ENCODE measurements around the gene RAB3D.
A peak's percentile ranks its signal among the peaks of the same experiment; 100 is the strongest.

The RAB3D gene

DNA sequence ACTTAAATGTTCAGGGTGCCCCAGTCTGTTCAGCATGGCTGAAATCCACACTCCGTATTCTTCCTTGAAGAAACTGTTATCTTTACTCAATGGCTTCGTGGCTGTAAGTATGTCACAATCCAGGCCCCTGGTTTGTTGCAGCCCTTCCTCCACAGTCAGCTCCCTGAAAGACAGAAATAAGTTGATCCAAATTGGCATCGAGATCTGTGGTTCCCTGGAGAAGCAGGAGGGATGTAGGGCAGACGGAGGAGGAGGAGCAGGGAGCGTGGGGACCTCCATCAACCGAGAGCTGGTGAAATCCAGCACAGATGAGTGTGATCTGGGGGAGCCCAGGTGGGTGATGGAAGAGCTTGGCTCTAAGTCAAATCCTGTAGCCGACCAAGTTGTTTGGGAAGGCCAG is 43.2 kb downstream of the RAB3D start:
- DNase-seq (ENCODE audit: low read depth, low spot score) = no peak

DNA sequence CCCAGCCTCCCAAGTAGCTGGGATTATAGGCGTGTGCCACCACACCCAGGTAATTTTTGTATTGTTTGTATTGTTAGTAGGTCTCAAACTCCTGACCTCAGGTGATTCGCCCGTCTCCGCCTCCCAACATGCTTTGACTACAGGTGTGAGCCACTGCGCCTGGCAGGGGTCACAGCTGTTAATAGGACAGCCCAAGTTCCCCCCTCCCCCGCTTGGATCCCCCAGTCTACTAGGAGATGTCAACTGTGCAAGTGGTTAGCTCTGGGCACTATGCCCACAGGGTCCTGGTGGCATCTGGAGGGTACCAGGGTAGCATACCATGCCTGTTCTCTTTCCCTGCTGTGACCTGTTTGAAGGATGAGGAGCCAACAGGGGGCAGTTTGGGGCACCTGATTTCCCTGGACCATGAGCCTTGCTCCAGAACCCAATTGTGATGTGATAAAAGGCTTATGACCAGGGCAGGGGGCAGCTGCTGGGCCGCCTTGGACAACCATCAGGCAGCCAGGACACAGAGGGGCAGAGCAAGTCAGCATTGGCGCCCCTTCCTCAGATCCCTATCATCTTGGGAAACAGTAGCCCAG is 43.7 kb downstream of the RAB3D start, which contains the start of gene TSPAN16:
Gene TSPAN16 (plus strand): TSS at position 496 of the 581 bp plus-strand sequence. CDS start 138 bp downstream, outside the sequence.
- DNase-seq (ENCODE audit: low read depth, low spot score) = no peak

DNA sequence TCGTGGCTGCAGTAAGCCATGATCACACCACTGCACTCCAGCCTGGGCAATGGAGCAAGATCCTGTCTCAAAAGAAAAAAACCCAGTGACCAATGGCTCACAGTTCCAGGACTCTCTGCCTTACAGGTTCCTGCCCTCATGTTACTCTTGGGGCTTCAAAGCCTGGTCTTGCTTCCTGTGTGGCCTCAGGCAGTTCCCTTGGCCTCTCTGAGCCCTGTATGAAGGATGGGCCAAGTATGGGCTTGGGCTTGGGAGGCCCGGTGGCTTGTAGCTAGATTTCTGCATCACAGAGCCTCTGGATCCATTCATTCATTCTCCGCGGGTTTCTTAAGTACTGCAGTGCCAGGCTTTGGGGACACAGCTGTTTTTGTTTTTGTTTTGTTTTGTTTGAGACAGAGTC is 44.3 kb downstream of the RAB3D start:
- DNase-seq (ENCODE audit: low read depth, low spot score) = no peak

DNA sequence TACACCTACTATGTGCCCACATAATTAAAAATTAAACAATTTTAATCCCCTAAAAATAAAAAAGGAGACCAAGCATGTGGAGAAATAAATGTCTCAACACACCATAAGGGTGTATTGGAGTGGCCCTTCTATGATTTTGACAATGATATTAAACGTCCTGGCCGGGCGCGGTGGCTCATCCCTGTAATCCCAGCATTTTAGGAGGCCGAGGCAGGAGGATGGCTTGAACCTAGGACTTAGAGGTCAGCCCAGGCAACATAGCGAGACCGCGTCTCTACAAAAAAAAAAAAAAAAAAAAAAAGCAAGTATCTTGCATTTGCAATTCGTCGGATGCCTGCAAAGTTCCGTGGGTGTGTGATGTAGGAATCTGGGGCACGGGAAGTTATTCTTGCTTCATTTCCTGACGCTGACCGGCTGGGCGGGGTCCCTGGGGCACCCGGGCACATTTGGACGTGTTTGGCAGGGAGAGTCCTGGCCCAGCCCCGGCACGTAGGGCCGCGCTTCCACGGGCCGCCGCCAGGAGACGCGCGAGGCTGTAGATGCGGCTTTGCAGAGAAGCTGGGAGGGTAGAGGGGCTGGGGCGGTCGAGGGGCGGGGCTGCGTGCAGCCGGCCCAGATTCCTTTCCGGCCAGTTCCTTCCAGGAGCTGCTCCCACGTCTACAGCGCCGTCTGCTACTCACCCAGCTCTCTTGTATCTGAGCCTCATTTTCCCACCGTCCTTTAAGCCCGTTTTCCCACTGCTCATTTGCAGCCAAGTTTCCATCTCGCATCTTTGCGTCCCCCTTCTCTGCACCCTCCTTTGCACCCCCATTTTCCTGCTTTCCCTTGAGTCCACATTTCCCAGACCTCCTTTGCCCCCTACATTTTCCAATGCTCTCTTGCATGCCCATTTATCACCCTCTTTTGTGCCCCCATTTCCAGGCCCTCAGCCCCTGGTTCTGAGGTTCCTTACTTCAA is 45.7 kb downstream of the RAB3D start:
- DNase-seq (ENCODE audit: low read depth, low spot score) = peak; percentile 59

DNA sequence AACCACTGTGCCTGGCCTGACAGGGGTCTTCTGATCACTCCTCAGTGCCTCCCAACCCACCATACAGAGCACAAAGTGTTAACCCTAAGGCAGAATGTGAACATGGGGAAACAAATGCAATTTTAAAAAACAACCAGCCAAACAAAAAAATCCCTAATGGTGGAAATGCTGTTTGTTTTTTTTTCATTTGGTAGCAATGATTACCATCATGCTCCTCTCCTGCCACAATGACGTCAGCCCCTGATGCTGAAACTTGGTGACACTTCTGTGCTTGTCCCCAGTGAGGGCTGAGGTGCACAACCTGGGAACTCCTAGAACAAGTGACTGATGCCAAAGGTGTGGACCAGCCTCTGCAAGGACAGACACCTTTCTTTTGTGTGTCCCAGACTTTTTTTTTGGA is 47.5 kb downstream of the RAB3D start:
- no peak for DNase-seq (ENCODE audit: low read depth, low spot score)

DNA sequence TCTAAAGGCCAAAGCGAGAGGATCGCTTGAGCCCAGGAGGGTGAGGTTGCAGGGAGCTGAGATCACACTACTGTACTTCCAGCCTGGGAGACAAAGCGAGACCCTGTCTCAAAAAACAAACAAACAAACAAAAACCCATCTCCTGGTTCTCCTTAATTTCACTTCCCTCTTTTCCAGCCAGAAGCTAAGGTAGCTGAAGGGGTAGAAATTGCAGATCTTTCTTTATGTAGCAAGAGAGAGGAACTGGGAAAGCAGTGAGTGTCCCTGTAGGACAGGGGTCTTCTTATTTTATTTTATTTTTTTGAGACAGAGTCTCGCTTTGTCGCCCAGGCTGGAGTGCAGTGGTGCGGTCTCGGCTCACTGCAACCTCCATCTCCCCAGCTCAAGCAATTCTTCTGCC is 48.0 kb downstream of the RAB3D start:
- DNase-seq (ENCODE audit: low read depth, low spot score) = no peak

DNA sequence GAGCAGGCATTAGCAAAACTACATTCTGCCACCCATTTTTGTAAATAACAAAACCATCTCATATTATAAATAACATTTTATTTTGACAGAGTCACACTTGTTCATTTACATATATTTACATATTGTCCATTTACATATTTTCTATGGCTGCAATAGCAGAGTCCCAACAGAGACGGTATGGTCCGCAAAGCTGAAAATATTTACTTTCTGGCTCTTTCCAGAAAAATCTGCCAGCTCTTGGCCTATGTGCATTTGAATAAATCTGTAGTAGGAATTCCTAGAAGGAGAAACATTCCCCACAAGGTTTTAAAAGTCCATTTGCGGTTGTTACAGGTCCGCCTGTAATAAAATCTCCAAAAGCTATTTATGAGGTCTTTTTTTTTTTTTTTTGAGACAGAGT is 49.2 kb downstream of the RAB3D start:
- no peak for DNase-seq (ENCODE audit: low read depth, low spot score)

DNA sequence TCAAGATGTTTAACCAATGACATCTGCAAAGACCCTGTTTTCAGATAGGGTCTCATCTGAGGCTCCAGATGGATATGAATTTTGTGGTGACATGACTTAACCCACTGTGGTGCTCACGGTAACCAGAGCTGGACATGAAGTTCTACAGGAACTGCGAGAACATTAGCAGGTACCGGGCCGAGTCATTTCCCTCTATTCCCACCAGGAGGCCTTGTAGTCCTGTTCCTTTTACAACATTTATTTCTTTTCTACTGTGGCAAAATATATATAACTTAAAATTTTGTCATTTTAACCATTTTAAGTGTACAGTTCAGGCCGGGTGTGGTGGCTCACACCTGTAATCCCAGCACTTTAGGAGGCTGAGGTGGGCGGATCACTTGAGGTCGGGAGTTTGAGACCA is 51.1 kb downstream of the RAB3D start:
- no peak for DNase-seq (ENCODE audit: low read depth, low spot score)

DNA sequence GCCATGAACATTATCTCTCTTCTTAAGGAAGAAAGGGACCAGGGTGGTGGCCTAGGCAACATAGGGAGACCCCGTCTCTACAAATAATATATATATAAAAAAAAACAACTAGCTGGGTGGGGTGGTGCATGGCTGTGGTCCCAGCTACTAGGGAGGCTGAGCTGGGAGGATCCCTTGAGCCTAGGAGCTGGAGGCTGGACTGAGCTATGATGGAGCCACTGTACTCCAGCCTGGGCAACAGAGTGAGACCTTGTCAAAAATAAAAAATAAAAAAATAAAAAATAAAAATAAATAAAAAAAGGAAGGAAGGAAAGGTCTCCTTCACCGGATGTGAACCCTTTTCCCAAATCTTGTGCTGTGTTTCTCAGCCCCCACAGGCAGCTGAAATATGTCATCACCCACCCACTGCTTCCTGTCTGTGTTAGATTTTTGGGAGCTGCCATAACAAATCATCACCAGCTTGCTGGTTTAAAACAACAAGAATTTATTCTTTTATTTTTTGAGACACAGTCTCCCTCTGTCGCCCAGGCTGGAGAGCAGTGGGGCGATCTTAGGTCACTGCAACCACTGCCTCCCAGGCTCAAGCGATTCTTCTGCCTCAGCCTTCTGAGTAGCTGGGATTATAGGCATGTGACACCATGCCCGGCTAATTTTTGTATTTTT is 53.0 kb downstream of the RAB3D start:
- DNase-seq (ENCODE audit: low read depth, low spot score) = no peak

DNA sequence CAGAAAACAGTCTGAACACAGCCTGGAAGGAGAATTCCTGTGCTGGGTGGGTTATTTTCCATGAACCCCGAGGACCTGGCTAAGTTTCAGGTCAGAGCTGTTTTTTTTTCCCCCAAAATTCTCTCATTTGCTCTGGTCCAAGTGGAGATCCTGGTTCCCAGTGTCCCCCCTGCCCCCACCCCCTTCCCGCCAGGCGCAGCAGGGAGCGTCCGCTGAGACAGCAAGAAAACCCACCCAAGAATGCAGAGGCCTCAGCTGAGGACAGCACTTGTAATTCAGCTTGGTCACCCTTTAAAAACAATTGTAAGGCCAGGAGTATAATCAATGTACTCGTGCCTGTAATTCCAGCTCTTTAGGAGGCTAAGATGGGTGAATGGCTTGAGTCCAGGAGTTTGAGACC is 54.9 kb downstream of the RAB3D start:
- no peak for DNase-seq (ENCODE audit: low read depth, low spot score)

DNA sequence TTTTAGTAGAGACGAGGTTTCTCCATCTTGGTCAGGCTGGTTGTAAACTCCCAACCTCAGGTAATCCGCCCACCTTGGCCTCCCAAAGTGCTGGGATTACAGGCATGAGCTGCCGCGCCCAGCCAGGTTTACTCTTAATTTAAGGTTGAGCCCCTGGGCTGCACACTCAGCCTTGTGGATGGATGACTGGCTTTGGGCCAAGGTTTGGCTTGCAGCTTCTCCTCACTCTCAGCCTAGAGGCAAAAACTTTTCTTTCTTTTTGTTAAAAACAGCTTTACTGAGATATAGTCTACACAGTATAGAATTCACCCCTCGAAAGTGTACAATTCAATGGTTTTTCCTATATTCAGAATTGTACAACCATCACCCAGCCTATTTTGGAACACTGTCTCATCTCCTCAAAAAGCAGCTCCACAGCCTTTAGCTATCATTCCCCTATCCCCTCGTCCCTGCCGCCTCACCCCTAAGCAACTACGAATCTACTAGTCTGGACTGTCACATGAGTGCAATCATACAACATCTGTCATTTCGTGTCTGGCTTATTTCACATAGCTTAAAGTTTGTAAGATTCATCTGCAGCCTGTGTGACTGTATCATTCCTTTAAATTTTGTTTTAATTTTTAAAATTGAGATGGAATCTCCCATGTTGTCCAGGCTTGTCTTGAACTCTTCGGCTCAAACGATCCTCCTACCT is 58.0 kb downstream of the RAB3D start:
- no peak for DNase-seq (ENCODE audit: low read depth, low spot score)

DNA sequence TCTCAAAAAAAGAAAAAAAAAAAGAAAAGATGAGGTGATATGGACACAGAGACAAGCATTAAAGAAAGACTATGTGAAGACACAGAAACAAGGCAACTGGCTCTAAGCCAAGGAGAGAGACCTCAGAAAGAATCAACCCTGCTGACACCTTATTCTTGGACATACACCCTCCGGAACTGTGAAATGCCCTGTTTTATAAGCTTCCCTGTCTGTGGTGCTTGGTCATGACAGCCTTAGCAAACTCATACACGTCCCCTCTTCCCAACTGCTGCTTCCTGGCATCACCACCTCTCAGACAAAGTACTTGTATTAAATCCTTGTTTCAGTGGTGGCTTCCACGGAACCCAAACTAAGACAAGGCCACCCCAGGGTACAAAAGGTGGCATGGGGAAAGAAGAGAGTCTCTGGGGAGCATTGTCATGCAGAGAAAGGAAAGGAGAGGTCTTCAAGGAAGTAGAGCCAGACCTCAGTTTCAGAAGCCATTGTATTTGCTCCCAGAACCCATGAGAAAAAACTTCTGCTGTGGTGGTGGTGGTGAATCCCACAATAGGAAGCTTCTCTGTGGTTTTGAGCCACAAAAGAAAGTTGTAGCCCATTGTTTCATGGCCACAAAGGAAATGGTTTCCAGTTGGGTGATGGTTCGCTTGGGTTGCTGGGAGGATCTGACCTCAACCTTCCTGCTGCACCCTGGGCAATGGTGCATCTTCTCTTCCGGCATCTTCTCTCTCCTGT is 59.8 kb downstream of the RAB3D start:
- DNase-seq (ENCODE audit: low read depth, low spot score) = no peak

DNA sequence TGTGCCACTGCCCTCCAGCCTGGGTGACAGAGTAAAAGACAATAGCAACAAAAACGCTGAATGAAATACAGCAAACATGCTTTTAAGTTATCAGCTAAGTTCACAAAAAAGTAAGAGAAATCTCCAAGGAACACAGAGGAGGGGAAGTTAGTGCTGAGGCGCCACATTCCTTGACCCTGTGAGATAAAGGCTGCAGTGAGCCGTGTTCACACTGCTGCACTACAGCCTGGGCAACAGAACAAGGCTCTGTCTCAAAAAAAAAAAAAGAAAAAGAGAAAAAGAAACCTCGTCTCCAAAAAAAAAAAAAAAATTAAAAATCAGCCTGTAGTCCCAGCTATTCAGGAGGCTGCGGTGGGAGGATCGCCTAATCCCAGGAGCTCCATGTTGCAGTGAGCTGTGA is 60.8 kb downstream of the RAB3D start:
- DNase-seq (ENCODE audit: low read depth, low spot score) = no peak

DNA sequence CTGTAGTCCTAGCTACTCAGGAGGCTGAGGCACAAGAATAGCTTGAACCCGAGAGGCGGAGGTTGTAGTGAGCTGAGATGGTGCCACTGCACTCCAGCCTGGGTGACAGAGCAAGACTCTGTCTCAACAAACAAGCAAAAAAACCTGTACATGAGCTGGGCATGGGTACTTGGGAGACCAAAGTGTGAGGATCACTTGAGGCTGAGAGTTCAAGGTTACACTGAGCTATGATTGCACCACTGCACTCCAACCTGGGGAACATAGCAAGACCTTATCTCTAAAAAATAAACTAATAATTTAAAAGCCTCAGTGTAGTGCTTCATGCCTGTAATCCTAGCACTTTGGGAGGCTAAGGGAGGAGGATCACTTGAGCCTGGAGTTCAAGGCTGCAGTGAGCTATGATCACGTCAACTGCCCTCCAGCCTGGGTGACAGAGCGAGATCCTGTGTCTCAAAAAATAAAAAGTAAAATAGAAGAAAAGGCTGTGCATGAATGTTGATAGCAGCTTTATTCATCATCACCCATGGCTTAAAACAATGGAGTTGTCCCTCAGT is 64.8 kb downstream of the RAB3D start:
- no peak for DNase-seq (ENCODE audit: low read depth, low spot score)

DNA sequence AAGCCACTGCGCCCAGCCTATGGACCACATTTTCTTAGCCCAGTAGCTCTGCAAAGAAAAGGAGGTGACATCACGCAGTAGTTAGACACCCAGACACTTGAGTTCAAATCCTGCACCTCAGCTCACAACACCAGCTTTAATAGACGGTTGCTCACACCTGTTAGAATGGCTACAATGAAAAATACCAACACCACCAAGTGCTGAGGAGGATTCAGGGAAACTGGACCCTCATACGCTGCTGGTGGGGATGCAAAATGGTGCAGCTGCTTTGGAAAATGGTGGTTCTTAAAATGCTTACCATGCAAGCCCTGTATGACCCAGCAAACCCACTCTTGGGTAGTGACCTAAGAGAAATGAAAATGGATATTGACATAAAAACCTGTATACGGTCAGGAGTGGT is 65.5 kb downstream of the RAB3D start:
- DNase-seq (ENCODE audit: low read depth, low spot score) = no peak

DNA sequence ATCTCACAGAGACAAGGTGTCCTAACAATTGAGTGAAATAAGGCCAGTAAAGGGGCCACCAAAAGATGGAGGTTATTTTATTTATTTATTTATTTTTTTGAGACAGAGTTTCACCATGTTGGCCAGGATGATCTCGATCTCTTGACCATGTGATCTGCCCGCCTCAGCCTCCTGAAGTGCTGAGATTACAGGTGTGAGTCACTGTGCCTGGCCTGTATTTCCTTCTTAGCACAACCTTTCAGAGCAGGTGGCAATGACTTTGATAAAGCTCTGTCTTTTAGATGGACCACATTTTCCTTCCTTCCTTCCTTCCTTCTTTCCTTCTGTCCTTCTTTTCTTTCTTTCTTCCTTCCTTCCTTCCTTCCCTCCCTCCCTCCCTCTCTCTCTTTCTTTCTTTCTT is 66.2 kb downstream of the RAB3D start:
- DNase-seq (ENCODE audit: low read depth, low spot score) = no peak
